ENCODE measurements around the gene TRMT2B. TPM values are rescaled to one million over a fixed set of nuclear protein-coding genes. Genes with fewer than 3 reads are reported as not detected.
A peak's percentile ranks its signal among the peaks of the same experiment; 100 is the strongest.
"Not testable (repeated sequence)": the region's sequence is repeated elsewhere in the genome, so short reads cannot be mapped to it uniquely, and the experiment has no call there.

Gene TRMT2B
- polyA plus RNA-seq (ENCODE audit: insufficient read length in 3 of 3) = 10 to 100 TPM; 10.9 to 12.1 (median 11.3) TPM
- long read RNA-seq, donor 1 = 0 reads
- long read RNA-seq, donor 2 = 0 reads
- long read RNA-seq, donor 3 = 0 reads
- long read RNA-seq, donor 4 = 0 reads
- long read RNA-seq, donor 5 = 0 reads
- long read RNA-seq, donor 6 = 0 reads
- long read RNA-seq, donor 7 = 0 reads
- long read RNA-seq, donor 8 = 0 reads
- long read RNA-seq, donor 9 = 0 reads
- long read RNA-seq, donor 10 = 0 reads
- long read RNA-seq, donor 11 = 0 reads
- long read RNA-seq, donor 12 = 0 reads
- long read RNA-seq, donor 13 = 0 reads
- long read RNA-seq, donor 14 = 0 reads
- long read RNA-seq, donor 15 = 0 reads
- long read RNA-seq, donor 16 = 0 reads

DNA sequence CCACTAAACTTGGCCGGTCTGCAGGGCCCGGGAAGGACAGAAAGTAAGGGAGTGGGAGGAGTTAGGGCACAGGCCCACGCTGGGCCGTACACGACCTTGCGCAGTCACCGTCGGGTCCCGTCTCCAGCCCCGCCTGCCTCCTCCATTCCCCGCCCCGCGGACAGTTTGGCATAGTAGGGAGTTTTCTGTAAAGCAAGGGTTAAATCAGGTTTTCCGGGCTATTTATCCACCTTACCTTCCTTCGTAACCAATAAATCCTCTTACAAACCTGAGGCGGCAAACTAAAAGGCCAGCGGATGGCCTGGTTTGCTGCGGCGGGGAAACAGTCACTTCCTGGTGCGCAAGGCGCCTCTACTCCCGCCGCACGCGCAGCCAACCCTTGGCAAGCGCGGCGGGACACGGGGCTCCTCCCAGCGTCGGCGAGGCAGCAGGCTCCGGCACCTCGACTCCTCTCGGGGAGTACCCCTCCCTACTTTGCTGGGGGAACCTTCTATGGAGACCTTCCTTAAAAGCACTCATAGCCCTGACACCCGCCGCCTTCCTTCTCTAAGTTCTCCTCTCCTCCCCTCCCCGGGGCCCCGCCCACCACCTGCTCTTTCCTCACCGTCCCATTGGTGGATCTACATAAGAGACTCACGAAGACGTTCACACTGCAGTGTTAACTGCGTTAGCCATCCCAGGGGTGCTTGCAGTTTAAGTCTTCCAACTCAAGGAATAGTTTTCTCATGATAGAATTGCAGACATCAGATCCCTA lies at the start of gene TRMT2B:
Gene TRMT2B (minus strand): TSS at position 563 of the 754 bp plus-strand sequence. CDS start 9,822 bp downstream, outside the sequence.
- peak; percentile 8 to 52 (median 32) for DNase-seq (ENCODE audit: extremely low read depth in 1 of 11, low read depth in 9 of 11, low spot score in 4 of 11)

DNA sequence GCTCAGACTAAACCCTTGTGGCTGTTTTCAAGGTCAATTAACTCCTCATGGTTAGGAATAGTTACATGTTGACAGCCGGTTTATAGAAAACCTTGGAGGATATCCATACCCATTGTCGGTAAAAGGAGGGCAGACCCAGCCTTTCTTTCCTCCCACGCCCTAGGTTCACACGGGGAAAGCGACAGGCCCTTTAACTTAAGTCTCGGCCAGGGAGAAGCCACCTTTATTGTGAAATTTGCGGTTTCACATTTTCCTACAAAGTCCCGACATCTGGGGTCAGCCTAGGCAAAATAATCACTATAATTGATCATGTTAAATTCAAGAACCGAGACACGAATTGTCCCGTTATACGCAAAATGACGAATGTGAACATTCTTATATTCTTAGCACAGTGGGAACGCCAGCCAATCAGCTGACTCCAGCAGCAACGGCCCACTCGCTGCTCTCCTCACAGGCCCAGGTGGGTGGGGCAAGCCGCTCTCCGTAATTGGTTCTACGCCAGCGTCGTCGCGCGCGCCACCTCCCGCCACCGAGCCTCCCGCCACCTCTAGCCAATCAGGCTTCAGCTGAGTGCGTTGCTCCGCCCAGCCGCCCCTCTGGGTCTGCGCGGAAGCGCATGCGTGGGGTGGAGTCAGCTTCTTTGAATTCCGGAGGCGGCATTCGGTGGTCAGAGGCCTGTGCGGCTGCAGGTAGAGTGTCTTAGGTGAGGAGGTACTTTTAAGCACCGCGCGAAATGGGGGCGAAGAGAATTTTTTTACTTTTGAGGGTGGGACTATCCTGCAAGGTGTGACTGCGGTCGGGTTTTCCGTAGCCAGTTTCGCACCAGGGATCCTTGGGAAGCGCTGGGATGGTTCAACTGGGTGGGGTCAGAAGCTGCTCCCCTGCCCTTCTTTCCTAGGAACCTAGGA lies 45.9 kb upstream of the TRMT2B start, which contains the start of gene CENPI:
Gene CENPI (plus strand): TSS at position 659 of the 908 bp plus-strand sequence. CDS start 2,867 bp downstream, outside the sequence.
- DNase-seq (ENCODE audit: extremely low read depth in 1 of 11, low read depth in 9 of 11, low spot score in 4 of 11) = peak; percentile 68 to 89 (median 84)

- DNase-seq (ENCODE audit: extremely low read depth in 1 of 11, low read depth in 9 of 11, low spot score in 4 of 11) = no peak
Observed at GRCh38 chrX:101091817-101092216, 39.9 kb upstream of the TRMT2B start.

DNA sequence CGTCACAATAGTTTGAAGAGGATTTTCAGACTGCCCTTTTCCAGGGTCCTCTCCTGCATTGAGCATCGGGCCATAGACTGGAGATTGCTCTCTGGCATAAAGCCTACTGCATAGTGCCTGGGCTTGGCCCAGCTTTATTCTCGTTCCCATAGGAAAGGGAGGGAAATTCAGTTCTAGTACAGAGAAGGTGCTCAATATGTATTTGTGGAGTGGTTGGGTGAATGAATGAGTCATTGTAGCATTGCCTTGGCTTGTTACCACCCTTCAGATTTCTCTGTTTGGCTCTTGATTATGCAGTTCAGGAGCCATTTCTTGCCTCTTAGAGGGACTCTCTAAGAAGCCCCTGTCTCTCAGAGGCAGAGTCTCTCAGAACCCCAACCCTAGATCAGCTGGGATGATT lies 29.3 kb upstream of the TRMT2B start:
- no peak for DNase-seq (ENCODE audit: extremely low read depth in 1 of 11, low read depth in 9 of 11, low spot score in 4 of 11)

- no peak for DNase-seq (ENCODE audit: extremely low read depth in 1 of 11, low read depth in 9 of 11, low spot score in 4 of 11)
Observed at GRCh38 chrX:101080326-101081124, 28.6 kb upstream of the TRMT2B start.

DNA sequence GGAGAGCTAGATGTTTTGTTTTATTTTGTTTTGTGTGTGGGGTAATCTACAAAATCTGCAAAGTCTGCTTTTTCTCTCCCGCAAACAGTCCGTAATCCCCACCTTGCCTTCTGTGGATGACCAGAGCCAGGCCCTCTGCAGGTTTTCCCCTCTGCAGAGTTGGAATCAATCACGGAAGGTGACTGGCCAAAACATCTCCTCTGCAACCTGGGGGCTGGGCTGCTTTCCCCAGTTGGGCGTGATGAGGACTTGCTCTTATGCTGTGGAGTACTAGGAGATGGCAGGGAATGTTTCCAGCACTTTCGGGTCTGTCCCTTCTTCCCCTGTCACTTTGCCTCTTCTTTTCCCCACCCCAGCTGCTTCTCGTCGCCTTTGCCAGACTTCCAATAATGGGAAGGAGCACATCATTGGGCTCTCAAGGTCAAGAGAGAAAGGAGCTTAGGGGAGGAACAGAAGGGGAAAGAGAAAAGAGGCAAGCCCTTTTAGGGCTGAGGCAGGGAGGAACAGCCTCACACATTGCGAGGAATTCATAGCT lies 27.9 kb upstream of the TRMT2B start:
- DNase-seq (ENCODE audit: extremely low read depth in 1 of 11, low read depth in 9 of 11, low spot score in 4 of 11) = no peak

DNA sequence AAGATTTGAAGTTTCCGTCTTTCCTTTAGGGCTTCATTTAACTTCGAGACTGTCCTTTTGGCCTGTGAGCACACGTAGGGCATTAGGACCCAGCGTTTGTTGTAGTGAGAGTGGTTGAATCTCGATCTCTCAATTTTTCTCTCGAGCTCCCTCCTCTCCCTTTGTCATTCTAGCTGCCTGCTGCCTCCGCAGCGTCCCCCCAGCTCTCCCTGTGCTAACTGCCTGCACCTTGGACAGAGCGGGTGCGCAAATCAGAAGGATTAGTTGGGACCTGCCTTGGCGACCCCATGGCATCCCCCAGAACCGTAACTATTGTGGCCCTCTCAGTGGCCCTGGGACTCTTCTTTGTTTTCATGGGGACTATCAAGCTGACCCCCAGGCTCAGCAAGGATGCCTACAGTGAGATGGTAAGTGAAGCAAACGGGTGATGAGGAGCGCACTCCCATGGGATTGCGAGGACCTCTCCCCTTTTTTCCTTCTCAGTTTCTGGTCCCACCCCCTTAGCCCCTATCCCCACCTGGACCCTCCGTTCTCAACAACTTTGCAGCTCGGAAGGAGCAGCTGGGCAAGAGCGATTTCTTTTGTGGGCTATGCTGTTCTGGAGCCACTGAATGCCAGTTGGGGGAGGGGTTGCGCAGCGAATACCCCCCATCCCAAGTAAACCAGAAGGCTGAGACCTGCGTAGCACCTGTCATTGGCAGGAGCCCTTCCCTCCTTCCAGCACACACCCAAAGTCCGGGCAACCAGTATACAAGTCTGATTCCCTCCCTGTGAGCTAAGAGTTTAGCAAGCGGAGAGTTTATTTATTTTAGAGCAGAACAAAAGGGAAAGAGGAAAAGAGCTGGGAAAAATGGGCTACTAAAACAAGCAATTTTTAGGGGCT lies 27.0 kb upstream of the TRMT2B start, which contains the start of gene TMEM35A:
Gene TMEM35A (plus strand): TSS at position 164 of the 883 bp plus-strand sequence. CDS start 124 bp downstream, at position 288.
- DNase-seq (ENCODE audit: extremely low read depth in 1 of 11, low read depth in 9 of 11, low spot score in 4 of 11) = peak in 4 of 11 donors; percentile 26 to 43 (median 32)

GRCh38 chrX:101071582-101071981 lies 19.7 kb upstream of the TRMT2B start:
- no peak for DNase-seq (ENCODE audit: extremely low read depth in 1 of 11, low read depth in 9 of 11, low spot score in 4 of 11)

DNA sequence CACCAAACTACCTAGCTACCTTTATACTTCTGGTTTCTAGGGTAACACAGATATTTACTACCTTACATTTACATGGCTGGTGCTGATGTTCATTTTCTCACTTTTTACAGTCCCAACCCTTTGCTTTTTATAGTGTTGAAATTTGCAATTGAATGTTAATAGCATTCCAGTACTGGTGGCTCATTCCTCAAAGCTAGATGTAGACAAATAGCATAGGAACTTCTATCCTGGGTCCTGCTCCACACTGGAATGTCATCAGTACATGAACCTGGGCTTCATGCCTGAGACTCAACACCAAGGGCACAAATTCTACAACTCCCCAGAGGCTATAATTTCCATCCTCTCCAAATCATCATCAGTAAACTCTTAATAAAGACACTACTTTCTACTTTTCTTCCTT lies 10.3 kb upstream of the TRMT2B start:
- DNase-seq (ENCODE audit: extremely low read depth in 1 of 11, low read depth in 9 of 11, low spot score in 4 of 11) = no peak

DNA sequence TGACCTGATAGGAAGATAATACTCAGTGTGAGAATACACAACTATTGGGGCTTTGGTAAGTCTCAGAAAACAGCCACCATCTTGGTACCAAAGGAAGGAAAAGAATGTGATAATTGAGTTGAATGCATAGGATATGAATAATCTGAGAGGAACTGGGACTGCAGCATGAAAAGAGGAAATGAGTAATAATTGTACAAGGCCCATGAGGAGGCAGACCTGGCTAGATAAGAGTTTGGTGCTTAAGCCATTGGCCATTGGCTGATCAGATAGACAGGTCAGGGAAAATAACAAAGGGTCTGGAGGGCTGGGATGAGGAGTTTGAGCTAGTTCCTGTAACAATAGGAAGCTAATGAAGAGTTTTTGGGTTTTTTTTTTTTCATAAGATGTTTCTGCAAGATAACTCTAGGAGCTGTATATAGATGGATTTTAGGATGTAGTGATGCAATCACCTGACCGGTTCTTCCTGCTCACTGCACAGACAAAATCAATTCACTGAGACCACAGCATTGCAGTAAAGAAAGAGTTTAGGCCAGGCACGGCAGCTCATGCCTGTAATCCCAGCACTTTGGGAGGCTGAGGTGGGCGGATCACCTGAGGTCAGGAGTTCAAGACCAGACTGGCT lies 5.3 kb upstream of the TRMT2B start:
- no peak for DNase-seq (ENCODE audit: extremely low read depth in 1 of 11, low read depth in 9 of 11, low spot score in 4 of 11)

- not testable (repeated sequence) for DNase-seq (ENCODE audit: extremely low read depth in 1 of 11, low read depth in 9 of 11, low spot score in 4 of 11)
Observed at GRCh38 chrX:101056551-101056950, 4.6 kb upstream of the TRMT2B start.

GRCh38 chrX:101051153-101051548 lies 760 bp downstream of the TRMT2B start:
- DNase-seq (ENCODE audit: extremely low read depth in 1 of 11, low read depth in 9 of 11, low spot score in 4 of 11) = peak in 1 of 11 donors; percentile 5

DNA sequence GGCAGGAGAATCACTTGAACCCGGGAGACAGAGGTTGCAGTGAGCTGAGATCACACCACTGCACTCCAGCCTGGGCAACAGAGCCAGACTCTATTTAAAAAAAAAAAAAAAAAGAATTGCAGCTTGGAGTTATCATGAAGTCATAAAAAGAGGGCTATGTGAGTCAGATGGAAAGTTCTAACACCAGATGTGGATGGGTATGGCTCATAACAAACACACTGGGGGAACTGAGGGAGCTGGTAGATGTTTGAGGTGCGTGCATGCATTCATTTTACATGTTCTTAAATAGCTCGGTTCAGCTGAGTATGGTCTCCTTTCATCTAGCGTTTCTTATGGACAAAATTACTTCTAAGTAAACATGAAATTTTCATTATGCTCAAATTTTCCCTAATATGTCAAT lies 11.7 kb downstream of the TRMT2B start:
- DNase-seq (ENCODE audit: extremely low read depth in 1 of 11, low read depth in 9 of 11, low spot score in 4 of 11) = no peak

GRCh38 chrX:101037231-101037630 lies 14.7 kb downstream of the TRMT2B start:
- no peak for DNase-seq (ENCODE audit: extremely low read depth in 1 of 11, low read depth in 9 of 11, low spot score in 4 of 11)

DNA sequence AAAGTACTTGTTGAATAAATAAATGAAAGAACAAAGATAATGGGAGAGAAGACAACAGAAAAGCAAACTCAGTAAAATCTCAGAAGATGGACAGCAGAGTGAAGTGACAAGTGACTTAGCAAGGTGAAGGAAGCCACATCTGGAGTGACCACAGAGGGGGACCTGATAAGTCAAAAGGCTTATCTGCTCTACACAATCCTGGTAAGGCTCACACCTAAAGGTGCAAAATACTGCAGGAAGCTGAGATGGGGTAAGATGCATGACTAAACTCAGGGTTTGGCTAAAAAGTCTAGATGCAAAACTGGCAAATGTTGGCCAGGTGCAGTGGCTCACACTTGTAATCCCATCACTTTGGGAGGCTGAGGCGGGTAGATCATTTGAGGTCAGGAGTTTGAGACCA lies 22.2 kb downstream of the TRMT2B start:
- DNase-seq (ENCODE audit: extremely low read depth in 1 of 11, low read depth in 9 of 11, low spot score in 4 of 11) = no peak

DNA sequence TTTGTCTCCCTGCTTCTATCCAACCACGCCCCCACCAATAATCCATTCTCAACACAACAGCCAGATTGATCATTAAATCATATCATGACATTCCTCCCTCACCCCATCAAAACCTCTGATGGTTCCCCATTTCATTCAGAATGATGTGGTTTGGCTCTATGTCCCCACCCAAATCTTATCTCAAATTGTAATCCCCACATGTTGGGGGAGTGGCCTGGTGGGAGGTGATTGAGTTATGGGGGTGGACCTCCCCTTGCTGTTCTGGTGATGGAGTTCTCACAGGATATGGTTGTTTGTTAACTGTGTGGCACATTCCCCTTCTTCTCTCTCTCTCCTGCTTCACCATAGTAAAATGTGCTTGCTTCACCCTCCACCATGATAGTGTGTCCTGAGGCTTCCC lies 23.3 kb downstream of the TRMT2B start:
- no peak for DNase-seq (ENCODE audit: extremely low read depth in 1 of 11, low read depth in 9 of 11, low spot score in 4 of 11)

GRCh38 chrX:101025126-101025525 lies 26.8 kb downstream of the TRMT2B start:
- DNase-seq (ENCODE audit: extremely low read depth in 1 of 11, low read depth in 9 of 11, low spot score in 4 of 11) = no peak
